Measurements from ENCODE around the gene HASPIN.
A peak's percentile ranks its signal among the peaks of the same experiment; 100 is the strongest.

The HASPIN gene

GRCh38 chr17:3688027-3688553, 35.6 kb upstream of the HASPIN start:
- Histone ChIP-seq H3K36me3 (ENCODE audit: control insufficient read depth, insufficient read depth, low read length, severe bottlenecking) (no peaks in the 10 kb centered on the region), H3K9ac (ENCODE audit: low read length) (no peak overlapping the region), H3K9me3 (ENCODE audit: control insufficient read depth, low read length) (no peaks in the 10 kb centered on the region), H3K4me1 (ENCODE audit: control insufficient read depth, insufficient read depth, low read length) (no peaks in the 10 kb centered on the region), H3K4me3 (ENCODE audit: low read length) (no peak overlapping the region), H3K27me3 (replicated peaks; ENCODE audit: control insufficient read depth, insufficient read depth, low read length) (peaks cover 26% of the 10 kb centered on the region)
- no peak for DNase-seq (ENCODE audit: low read depth)

- Histone ChIP-seq H3K36me3 (ENCODE audit: control insufficient read depth, insufficient read depth, low read length, severe bottlenecking) (no peaks in the 10 kb centered on the region), H3K9ac (ENCODE audit: low read length) (no peak overlapping the region), H3K27me3 (replicated peaks; ENCODE audit: control insufficient read depth, insufficient read depth, low read length) (peaks cover 23% of the 10 kb centered on the region), H3K4me3 (ENCODE audit: low read length) (no peak overlapping the region), H3K9me3 (ENCODE audit: control insufficient read depth, low read length) (no peaks in the 10 kb centered on the region), H3K4me1 (ENCODE audit: control insufficient read depth, insufficient read depth, low read length) (no peaks in the 10 kb centered on the region)
- DNase-seq (ENCODE audit: low read depth): no peak
Measured at GRCh38 chr17:3688852-3689261, 34.8 kb upstream of the HASPIN start.

GRCh38 chr17:3689262-3690093, 34.2 kb upstream of the HASPIN start:
- Histone ChIP-seq H3K27me3 (replicated peaks; ENCODE audit: control insufficient read depth, insufficient read depth, low read length) (peaks cover 18% of the 10 kb centered on the region), H3K9me3 (ENCODE audit: control insufficient read depth, low read length) (no peaks in the 10 kb centered on the region), H3K9ac (ENCODE audit: low read length) (no peak overlapping the region), H3K4me1 (ENCODE audit: control insufficient read depth, insufficient read depth, low read length) (no peaks in the 10 kb centered on the region), H3K36me3 (ENCODE audit: control insufficient read depth, insufficient read depth, low read length, severe bottlenecking) (no peaks in the 10 kb centered on the region), H3K4me3 (ENCODE audit: low read length) (no peak overlapping the region)
- no peak for DNase-seq (ENCODE audit: low read depth)

GRCh38 chr17:3690094-3690715, 33.5 kb upstream of the HASPIN start:
- no peaks in the 10 kb centered on the region for H3K36me3 ChIP-seq (ENCODE audit: control insufficient read depth, insufficient read depth, low read length, severe bottlenecking)
- DNase-seq (ENCODE audit: low read depth): no peak
- no peak overlapping the region for H3K9ac ChIP-seq (ENCODE audit: low read length)
- H3K27me3 ChIP-seq (replicated peaks; ENCODE audit: control insufficient read depth, insufficient read depth, low read length): peaks cover 11% of the 10 kb centered on the region
- H3K9me3 ChIP-seq (ENCODE audit: control insufficient read depth, low read length): no peaks in the 10 kb centered on the region
- no peak overlapping the region for H3K4me3 ChIP-seq (ENCODE audit: low read length)
- H3K4me1 ChIP-seq (ENCODE audit: control insufficient read depth, insufficient read depth, low read length): peaks cover under 1% of the 10 kb centered on the region

DNA sequence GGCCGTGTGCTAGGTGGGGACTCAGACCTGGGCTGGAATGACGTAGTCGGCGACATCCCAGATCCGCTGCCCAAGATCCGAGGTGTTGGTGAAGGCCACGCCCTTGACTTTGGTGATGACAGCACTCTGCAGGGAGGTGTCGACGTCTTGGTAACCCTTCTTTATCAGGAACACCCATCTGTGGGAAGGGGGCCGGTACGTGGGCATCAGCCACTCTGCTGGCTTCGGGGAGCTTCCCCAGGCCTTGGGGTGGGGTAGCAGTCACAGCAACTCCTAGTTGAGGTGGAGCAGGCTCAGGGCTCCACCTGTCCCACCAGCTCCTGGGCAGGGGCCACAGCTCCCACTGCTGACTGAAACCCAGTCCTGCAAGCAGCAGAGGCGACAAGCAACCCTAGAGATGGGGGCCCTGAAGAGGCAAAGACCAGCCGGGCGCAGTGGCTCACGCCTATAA, 32.1 kb upstream of the HASPIN start:
- Histone ChIP-seq H3K36me3 (ENCODE audit: control insufficient read depth, insufficient read depth, low read length, severe bottlenecking) (no peaks in the 10 kb centered on the region), H3K9me3 (ENCODE audit: control insufficient read depth, low read length) (no peaks in the 10 kb centered on the region), H3K4me1 (ENCODE audit: control insufficient read depth, insufficient read depth, low read length) (peaks cover 4% of the 10 kb centered on the region), H3K4me3 (ENCODE audit: low read length) (no peak overlapping the region), H3K27me3 (replicated peaks; ENCODE audit: control insufficient read depth, insufficient read depth, low read length) (peaks cover 10% of the 10 kb centered on the region), H3K9ac (ENCODE audit: low read length) (no peak overlapping the region)
- no peak for DNase-seq (ENCODE audit: low read depth)

DNA sequence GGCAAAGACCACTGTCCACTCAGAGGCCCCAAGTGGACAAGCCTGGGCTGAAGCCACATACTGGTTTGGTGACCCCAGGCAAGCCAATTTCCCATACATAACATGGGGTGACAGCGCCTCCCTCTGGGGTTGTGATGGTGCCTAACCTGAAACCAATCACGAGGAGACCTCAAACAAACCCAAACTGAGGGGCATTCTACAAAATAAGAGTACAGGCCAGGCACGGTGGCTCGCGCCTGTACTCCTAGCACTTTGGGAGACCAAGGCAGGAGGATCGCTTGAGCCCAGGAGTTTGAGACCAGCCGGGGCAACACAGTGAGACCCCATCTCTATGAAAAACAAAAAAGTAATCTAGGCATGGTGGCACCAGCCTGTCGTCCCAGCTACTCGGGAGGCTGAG, 31.4 kb upstream of the HASPIN start:
- no peaks in the 10 kb centered on the region for H3K9me3 ChIP-seq (ENCODE audit: control insufficient read depth, low read length)
- DNase-seq (ENCODE audit: low read depth): no peak
- H3K4me1 ChIP-seq (ENCODE audit: control insufficient read depth, insufficient read depth, low read length): peaks cover 4% of the 10 kb centered on the region
- peaks cover 10% of the 10 kb centered on the region for H3K27me3 ChIP-seq (replicated peaks; ENCODE audit: control insufficient read depth, insufficient read depth, low read length)
- H3K36me3 ChIP-seq (ENCODE audit: control insufficient read depth, insufficient read depth, low read length, severe bottlenecking): no peaks in the 10 kb centered on the region
- H3K4me3 ChIP-seq (ENCODE audit: low read length): no peak overlapping the region
- no peak overlapping the region for H3K9ac ChIP-seq (ENCODE audit: low read length)

DNA sequence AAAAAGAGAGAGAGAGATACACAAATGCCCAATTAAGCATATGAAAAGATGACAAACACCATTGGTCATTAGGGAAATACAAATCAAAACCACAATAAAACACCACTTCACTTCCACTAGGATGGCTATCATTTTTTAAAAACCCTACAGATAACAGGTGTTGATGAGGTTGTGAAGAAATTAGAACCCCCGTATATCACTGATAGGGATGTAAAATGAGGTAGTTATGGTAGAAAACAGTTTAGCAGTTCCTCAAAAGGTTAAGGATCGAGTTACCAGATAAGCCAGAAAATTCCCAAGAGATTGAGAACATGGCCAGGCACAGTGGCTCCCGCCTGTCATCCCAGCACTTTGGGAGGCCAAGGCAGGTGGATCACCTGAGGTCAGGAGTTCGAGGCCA, 30.6 kb upstream of the HASPIN start:
- Histone ChIP-seq H3K27me3 (replicated peaks; ENCODE audit: control insufficient read depth, insufficient read depth, low read length) (peaks cover 10% of the 10 kb centered on the region), H3K4me1 (ENCODE audit: control insufficient read depth, insufficient read depth, low read length) (peaks cover 4% of the 10 kb centered on the region)

GRCh38 chr17:3693829-3694231, 29.9 kb upstream of the HASPIN start:
- Histone ChIP-seq H3K9me3 (ENCODE audit: control insufficient read depth, low read length) (peaks cover 12% of the 10 kb centered on the region), H3K4me3 (ENCODE audit: low read length) (no peak overlapping the region), H3K4me1 (ENCODE audit: control insufficient read depth, insufficient read depth, low read length) (peaks cover 4% of the 10 kb centered on the region), H3K36me3 (ENCODE audit: control insufficient read depth, insufficient read depth, low read length, severe bottlenecking) (no peaks in the 10 kb centered on the region), H3K9ac (ENCODE audit: low read length) (no peak overlapping the region), H3K27me3 (replicated peaks; ENCODE audit: control insufficient read depth, insufficient read depth, low read length) (peaks cover 10% of the 10 kb centered on the region)
- DNase-seq (ENCODE audit: low read depth): no peak

More for the DNA sequence above, 30.6 kb upstream of the HASPIN start:
- peaks cover 6% of the 10 kb centered on the region for H3K9me3 ChIP-seq (ENCODE audit: control insufficient read depth, low read length)
- DNase-seq (ENCODE audit: low read depth): no peak
- no peak overlapping the region for H3K4me3 ChIP-seq (ENCODE audit: low read length)
- H3K36me3 ChIP-seq (ENCODE audit: control insufficient read depth, insufficient read depth, low read length, severe bottlenecking): no peaks in the 10 kb centered on the region
- no peak overlapping the region for H3K9ac ChIP-seq (ENCODE audit: low read length)

DNA sequence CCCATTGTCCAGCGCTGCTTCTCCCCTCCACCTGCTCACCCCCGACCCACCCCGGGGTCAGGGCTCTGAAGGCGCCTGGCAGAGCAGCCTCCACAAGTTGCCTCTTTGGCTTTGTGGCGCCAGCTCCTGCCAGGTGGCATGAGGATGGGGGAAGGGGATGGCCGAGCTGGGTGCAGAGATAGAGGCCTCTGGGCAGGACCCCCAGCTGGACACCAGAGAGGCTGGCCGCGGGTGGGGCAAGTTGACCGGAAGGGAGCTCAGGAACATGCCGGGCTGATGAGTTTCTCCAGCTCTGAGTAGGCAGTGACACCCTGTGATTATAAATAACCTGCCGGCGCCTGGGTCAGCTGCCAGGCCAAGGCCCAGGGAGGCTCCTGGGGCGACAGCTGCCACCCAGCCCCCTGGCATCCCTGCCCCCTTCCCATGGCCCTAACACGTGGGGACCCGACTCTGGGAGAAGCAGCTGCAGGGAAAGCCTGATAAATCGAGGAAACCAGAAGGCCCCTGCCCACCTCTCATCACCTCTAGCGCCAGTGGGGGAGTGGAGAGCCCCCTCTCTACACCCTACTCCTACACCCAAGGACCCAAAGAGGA, 28.5 kb upstream of the HASPIN start:
- H3K36me3 ChIP-seq (ENCODE audit: control insufficient read depth, insufficient read depth, low read length, severe bottlenecking): no peaks in the 10 kb centered on the region
- no peak for DNase-seq (ENCODE audit: low read depth)
- H3K9ac ChIP-seq (ENCODE audit: low read length): no peak overlapping the region
- H3K27me3 ChIP-seq (replicated peaks; ENCODE audit: control insufficient read depth, insufficient read depth, low read length): peaks cover 10% of the 10 kb centered on the region
- H3K4me1 ChIP-seq (ENCODE audit: control insufficient read depth, insufficient read depth, low read length): peaks cover 4% of the 10 kb centered on the region
- H3K4me3 ChIP-seq (ENCODE audit: low read length): peak overlapping the region; percentile 78
- peaks cover 12% of the 10 kb centered on the region for H3K9me3 ChIP-seq (ENCODE audit: control insufficient read depth, low read length)

DNA sequence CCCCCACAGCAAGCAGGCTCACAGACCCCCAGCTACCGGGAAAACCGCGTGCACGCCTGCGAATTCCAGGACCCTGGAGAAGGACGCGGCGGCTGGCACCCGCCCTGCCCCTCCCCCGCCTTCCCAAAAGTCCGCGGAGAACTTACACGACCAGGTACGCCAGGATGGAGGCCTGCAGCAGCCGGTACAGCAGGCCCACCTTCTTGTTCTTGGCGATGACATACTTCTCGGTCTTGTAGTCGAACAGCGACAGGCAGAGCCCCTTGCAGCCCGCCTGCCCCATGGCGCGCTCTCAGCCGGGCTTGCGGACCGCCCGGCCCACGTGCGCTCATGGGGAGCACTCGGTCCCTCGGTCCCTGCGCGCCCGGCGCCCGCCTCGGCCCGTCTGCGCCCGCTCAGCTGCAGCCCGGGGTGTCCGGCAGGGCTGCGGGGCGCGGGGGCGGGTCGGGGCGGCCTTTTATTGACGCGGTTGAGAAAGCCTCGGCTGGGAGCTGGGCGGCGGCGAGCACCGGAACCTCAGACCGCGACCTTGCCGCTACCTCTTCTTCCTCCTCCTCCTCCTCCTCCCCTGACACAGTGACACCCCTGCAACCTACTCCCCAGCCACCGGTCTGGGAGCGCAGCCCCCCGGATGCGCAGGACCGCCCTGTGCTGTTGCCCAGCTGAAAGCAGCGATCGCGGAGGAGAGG, 27.8 kb upstream of the HASPIN start, which contains the start of gene P2RX5:
TSS of gene P2RX5 (minus strand) at position 433 of the 689 bp plus-strand sequence. CDS start at position 283, 150 bp downstream.
- Histone ChIP-seq H3K27me3 (replicated peaks; ENCODE audit: control insufficient read depth, insufficient read depth, low read length) (peaks cover 10% of the 10 kb centered on the region), H3K9me3 (ENCODE audit: control insufficient read depth, low read length) (peaks cover 12% of the 10 kb centered on the region), H3K4me3 (ENCODE audit: low read length) (peak within 1 kb of the TSS; percentile 78), H3K9ac (ENCODE audit: low read length) (no peak within 1 kb of the TSS), H3K36me3 (ENCODE audit: control insufficient read depth, insufficient read depth, low read length, severe bottlenecking) (no peaks in the 10 kb centered on the region), H3K4me1 (ENCODE audit: control insufficient read depth, insufficient read depth, low read length) (peaks cover 4% of the 10 kb centered on the region)
- DNase-seq (ENCODE audit: low read depth): peak; percentile 41

DNA sequence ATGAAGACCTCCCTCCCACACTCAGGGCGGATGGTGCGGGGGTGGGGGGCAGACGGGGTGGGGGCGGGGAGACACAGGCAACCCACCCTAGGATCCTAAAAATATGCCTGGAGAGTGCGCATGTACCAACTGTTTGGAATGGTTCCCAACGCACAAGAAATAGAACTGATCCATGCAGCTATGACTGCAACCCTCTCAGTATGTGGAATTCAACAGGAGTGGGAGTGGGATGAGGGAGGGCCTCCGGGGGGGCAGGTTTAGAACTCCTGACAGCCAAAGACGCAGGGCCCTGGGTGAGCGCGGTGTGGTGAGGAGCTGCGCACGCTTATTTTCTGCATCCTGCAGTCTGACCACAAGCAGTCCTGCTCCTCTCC, 26.6 kb upstream of the HASPIN start:
- Histone ChIP-seq H3K27me3 (replicated peaks; ENCODE audit: control insufficient read depth, insufficient read depth, low read length) (no peaks in the 10 kb centered on the region), H3K36me3 (ENCODE audit: control insufficient read depth, insufficient read depth, low read length, severe bottlenecking) (no peaks in the 10 kb centered on the region), H3K4me1 (ENCODE audit: control insufficient read depth, insufficient read depth, low read length) (peaks cover 4% of the 10 kb centered on the region), H3K9ac (ENCODE audit: low read length) (no peak overlapping the region), H3K9me3 (ENCODE audit: control insufficient read depth, low read length) (peaks cover 12% of the 10 kb centered on the region), H3K4me3 (ENCODE audit: low read length) (no peak overlapping the region)
- no peak for DNase-seq (ENCODE audit: low read depth)

All from adipocyte (in vitro differentiated cells).